HG02938 (cell line): ENCODE data around the gene ABTB2.

Experiments used
- ATAC-seq: cut with Tn5 transposase; IDR thresholded peaks from one replicate; pipeline ENCODE4 v1.9.1; 2021; ENCODE audit warnings: mild to moderate bottlenecking, moderate library complexity; ENCODE audit not compliant: unreplicated experiment

ABTB2 gene

GRCh38 chr11:34296412-34296811, 61.4 kb downstream of the ABTB2 start:
- ATAC-seq, result no peak

GRCh38 chr11:34292546-34292945, 65.3 kb downstream of the ABTB2 start:
- ATAC-seq, result no peak

- no peak for ATAC-seq
Measured at GRCh38 chr11:34292111-34292510, 65.7 kb downstream of the ABTB2 start.

GRCh38 chr11:34290926-34291325, 66.9 kb downstream of the ABTB2 start:
- no peak for ATAC-seq

- no peak for ATAC-seq
Measured at GRCh38 chr11:34288492-34288891, 69.3 kb downstream of the ABTB2 start.

- no peak for ATAC-seq
Measured at GRCh38 chr11:34284811-34285481, 72.9 kb downstream of the ABTB2 start.

- no peak for ATAC-seq
Measured at GRCh38 chr11:34284156-34284555, 73.7 kb downstream of the ABTB2 start.

GRCh38 chr11:34280945-34281872, 76.6 kb downstream of the ABTB2 start:
- no peak for ATAC-seq

GRCh38 chr11:34278693-34279297, 79.0 kb downstream of the ABTB2 start:
- no peak for ATAC-seq

- ATAC-seq, result no peak
Measured at GRCh38 chr11:34278175-34278574, 79.6 kb downstream of the ABTB2 start.

GRCh38 chr11:34277171-34277570, 80.6 kb downstream of the ABTB2 start:
- ATAC-seq, result no peak

- ATAC-seq, result no peak
Measured at GRCh38 chr11:34276352-34276864, 81.4 kb downstream of the ABTB2 start.

- ATAC-seq, result no peak
Measured at GRCh38 chr11:34275486-34275885, 82.3 kb downstream of the ABTB2 start.

- ATAC-seq, result no peak
Measured at GRCh38 chr11:34274712-34275398, 83.0 kb downstream of the ABTB2 start.

- no peak for ATAC-seq
Measured at GRCh38 chr11:34273099-34273498, 84.7 kb downstream of the ABTB2 start.

GRCh38 chr11:34271727-34272126, 86.1 kb downstream of the ABTB2 start:
- no peak for ATAC-seq

- no peak for ATAC-seq
Measured at GRCh38 chr11:34270711-34271110, 87.1 kb downstream of the ABTB2 start.

GRCh38 chr11:34269694-34270245, 88.0 kb downstream of the ABTB2 start:
- ATAC-seq, result no peak

- no peak for ATAC-seq
Measured at GRCh38 chr11:34268906-34269430, 88.8 kb downstream of the ABTB2 start.

- no peak for ATAC-seq
Measured at GRCh38 chr11:34267417-34267816, 90.4 kb downstream of the ABTB2 start.
